ENCODE measurements around the gene ERCC4.

- no peak for TF ChIP-seq EZH2 (IDR thresholded peaks at IDR 0.05; ENCODE audit: borderline replicate concordance, low read depth, low read length, poor library complexity, severe bottlenecking)
- TF ChIP-seq CTCF (conservative IDR thresholded peaks at IDR 0.05; ENCODE audit: low read depth, low read length), result no peak
Measured at GRCh38 chr16:13902677-13903076, 17.3 kb upstream of the ERCC4 start.

Measured in A673 (cell line).